GM21529 (cell line): ENCODE results near the gene CCT2.

ENCODE experiments used
- ATAC-seq: cut with Tn5 transposase; IDR thresholded peaks from one replicate; pipeline ENCODE4 v1.9.1; 2021; ENCODE audit not compliant: unreplicated experiment

CCT2 gene

GRCh38 chr12:69585189-69586062 lies at the start of gene CCT2:
Gene CCT2 (plus strand): TSS chr12:69585459. CDS start chr12:69585522, 63 bp downstream.
- peak; percentile 98 for ATAC-seq

- ATAC-seq: no peak
Observed at GRCh38 chr12:69540987-69541386, 44.3 kb upstream of the CCT2 start.

GRCh38 chr12:69544087-69544486 lies 41.2 kb upstream of the CCT2 start:
- no peak for ATAC-seq

GRCh38 chr12:69545081-69545480 lies 40.2 kb upstream of the CCT2 start:
- ATAC-seq: no peak

- ATAC-seq: peak; percentile 67
Observed at GRCh38 chr12:69546693-69547438, 38.4 kb upstream of the CCT2 start.

GRCh38 chr12:69548687-69549086 lies 36.6 kb upstream of the CCT2 start:
- ATAC-seq: no peak

GRCh38 chr12:69550569-69551350 lies 34.5 kb upstream of the CCT2 start:
- ATAC-seq: no peak

- no peak for ATAC-seq
Observed at GRCh38 chr12:69553628-69554248, 31.5 kb upstream of the CCT2 start.

GRCh38 chr12:69555461-69555860 lies 29.8 kb upstream of the CCT2 start:
- no peak for ATAC-seq

- ATAC-seq: no peak
Observed at GRCh38 chr12:69556383-69556782, 28.9 kb upstream of the CCT2 start.

GRCh38 chr12:69563166-69563762 lies 22.0 kb upstream of the CCT2 start:
- ATAC-seq: no peak

- no peak for ATAC-seq
Observed at GRCh38 chr12:69566603-69567002, 18.7 kb upstream of the CCT2 start.

- ATAC-seq: no peak
Observed at GRCh38 chr12:69569236-69569635, 16.0 kb upstream of the CCT2 start.

- ATAC-seq: no peak
Observed at GRCh38 chr12:69570000-69570516, 15.2 kb upstream of the CCT2 start.

- ATAC-seq: peak; percentile 86
Observed at GRCh38 chr12:69570545-69571399, 14.5 kb upstream of the CCT2 start.

- ATAC-seq: no peak
Observed at GRCh38 chr12:69575346-69575745, 9.9 kb upstream of the CCT2 start.

GRCh38 chr12:69578283-69578682 lies 7.0 kb upstream of the CCT2 start:
- no peak for ATAC-seq

- ATAC-seq: no peak
Observed at GRCh38 chr12:69579029-69579428, 6.2 kb upstream of the CCT2 start.

- ATAC-seq: no peak
Observed at GRCh38 chr12:69580074-69580473, 5.2 kb upstream of the CCT2 start.
